ENCODE measurements around the gene OTOG.

The OTOG gene

GRCh38 chr11:17652556-17652955, 105.5 kb downstream of the OTOG start:
- DNase-seq (ENCODE audit: low spot score), result no peak

DNA sequence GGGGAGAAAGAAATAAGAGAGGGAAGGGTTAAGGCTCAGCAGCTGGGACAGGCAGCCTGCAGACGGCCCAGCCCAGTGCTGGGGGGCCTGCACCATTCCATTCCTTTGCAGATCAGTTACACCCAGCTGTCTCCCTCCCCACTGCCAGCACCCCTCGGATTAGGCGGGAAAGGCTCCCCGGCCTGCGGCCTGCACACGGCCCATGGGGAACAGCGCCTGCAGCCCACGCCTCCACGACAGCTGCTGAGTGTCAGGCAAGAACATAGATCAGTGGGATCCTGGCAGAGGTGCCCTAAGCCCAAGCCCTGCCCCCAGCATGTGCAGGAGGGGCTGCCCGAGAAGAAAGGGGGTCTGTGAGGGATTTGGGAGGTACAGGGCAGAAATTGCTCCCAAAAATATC, 106.6 kb downstream of the OTOG start:
- DNase-seq (ENCODE audit: low spot score), result no peak

GRCh38 chr11:17655682-17656081, 108.6 kb downstream of the OTOG start:
- no peak for DNase-seq (ENCODE audit: low spot score)

- no peak for DNase-seq (ENCODE audit: low spot score)
These were observed 111.2 kb downstream of the OTOG start for GRCh38 chr11:17658211-17658610.

DNA sequence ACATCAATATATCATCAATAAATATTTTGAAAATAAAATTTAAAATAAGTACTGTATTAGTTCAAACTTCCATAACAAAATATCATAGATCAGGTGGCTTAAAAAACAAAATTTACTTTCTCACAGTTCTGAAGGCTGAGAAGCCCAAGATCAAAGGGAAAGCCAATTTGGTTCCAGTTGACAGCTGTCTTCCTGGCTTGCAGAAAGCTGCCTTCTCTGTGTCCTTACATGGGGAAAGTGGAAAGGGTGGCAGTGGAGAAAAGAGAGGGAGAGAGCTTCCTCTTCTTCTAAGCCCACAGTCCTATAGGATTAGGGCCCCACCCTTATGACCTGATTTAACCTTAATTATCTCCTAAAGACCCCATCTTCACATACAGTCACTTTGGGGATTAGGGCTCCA, 121.1 kb downstream of the OTOG start:
- no peak for DNase-seq (ENCODE audit: low spot score)

DNA sequence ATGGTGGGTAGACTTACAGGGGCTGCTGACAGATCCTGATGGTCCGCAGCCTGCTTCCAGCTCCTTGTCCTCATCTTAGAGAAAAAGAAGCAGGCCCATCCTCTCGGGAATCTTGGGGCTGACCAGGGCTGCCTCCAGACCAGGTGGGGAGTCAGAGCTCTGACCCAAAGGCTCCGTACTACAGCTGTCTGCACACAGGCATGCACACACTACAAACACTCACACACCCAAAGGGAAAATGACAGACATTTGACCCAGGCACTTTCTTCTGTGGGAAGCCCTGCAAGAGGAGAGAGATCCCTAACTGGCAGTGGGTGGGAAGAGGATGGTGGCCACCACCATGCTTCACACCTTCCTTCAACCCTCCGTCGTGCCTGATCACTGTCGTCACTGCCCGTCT, 125.4 kb downstream of the OTOG start:
- no peak for DNase-seq (ENCODE audit: low spot score)

DNA sequence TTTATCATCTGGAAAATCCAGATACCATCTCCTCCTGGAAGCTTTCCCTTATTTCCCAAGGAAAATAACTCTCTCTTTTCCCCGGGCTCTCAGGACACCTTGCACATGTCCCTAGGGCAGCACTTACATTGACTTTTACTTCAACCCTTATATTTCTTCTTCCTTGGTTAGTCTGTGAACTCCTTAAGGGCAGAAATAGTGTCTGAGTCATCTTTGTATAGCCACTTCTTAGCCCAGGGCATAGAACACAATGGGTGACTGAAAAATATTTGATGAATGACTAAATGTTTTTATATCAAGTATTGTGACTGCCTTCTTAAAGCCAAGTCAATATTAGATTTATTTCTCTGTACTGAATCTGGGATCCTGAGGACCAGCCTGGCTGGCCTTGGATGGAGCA, 126.9 kb downstream of the OTOG start:
- DNase-seq (ENCODE audit: low spot score), result no peak

GRCh38 chr11:17682848-17683247, 135.8 kb downstream of the OTOG start:
- no peak for DNase-seq (ENCODE audit: low spot score)

DNA sequence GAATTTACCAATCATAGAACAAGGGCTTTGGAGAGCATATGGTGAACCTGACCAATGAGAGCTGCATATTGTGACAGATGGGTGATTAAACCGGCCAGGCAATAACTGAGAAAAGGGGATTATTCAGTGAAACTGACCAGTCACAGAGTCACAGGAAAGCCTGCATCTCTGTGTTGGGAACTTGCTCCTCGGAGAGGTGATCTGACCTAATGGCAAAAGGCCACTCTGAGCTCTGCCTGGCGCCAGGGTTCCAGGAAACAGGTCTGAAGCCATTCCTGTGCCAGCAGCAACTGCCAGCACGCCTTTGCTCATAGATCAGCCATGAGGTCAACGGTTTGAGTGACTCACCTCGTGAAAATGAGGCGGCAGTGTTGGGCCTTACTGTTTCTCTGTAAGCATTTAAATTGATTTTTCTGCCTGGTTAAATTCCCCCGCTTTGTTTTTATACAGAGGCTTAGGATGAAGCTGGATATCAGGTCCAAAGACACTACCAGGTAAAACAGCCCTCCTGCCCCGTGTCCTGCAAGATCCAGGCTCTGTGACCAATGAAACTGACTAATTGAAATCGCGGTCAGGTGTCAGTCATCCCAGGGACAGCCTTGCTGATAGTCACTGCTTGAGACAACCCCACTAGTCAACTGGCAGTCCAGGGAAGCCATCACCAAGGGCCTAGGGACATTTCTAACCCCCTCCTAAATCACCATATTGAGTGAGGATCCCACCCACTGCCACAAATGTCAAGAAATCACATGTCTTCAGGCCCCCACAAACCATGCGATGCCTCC, 136.5 kb downstream of the OTOG start:
- DNase-seq (ENCODE audit: low spot score), result peak; percentile 29

DNA sequence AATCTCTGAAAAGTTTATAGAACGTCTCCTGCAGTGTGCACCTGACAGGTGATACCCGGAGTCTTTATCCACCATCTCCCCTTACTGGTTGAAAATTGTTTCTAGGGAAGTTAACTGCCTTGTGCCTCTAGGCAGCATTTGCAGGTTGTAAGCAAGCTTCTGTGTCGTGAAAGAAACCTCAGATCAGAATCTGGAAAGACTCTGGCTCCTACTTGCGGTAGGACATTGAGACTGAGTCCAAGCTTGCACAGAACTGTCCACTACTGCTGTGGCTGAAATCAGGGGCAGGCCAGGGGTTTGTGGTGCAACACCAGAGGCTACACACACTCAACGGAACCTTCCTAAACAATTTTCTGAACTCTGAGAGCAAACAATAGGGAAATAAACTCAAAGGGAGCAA, 137.5 kb downstream of the OTOG start:
- DNase-seq (ENCODE audit: low spot score), result no peak

GRCh38 chr11:17686231-17686980, 139.3 kb downstream of the OTOG start:
- no peak for DNase-seq (ENCODE audit: low spot score)

GRCh38 chr11:17687946-17688670, 141.0 kb downstream of the OTOG start:
- no peak for DNase-seq (ENCODE audit: low spot score)

DNA sequence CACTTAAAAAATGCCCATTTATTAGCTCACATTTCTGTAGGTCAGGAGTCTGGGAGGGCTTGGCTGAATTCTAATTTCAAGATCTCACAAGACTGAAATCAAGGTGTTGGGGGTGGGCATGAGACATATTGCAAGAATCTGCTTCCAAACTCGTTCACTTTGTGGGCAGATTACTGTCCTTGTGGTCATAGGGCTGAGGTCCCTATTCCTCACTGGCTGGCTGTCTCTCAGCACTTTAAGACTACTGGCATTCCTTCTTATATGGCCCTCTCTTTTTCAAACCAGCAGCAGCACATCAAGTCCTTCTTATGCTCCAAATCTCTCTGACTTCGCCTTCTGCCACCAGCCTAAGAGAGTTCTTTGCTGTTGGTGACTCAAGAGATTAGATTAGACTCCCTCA, 144.5 kb downstream of the OTOG start:
- DNase-seq (ENCODE audit: low spot score), result no peak

DNA sequence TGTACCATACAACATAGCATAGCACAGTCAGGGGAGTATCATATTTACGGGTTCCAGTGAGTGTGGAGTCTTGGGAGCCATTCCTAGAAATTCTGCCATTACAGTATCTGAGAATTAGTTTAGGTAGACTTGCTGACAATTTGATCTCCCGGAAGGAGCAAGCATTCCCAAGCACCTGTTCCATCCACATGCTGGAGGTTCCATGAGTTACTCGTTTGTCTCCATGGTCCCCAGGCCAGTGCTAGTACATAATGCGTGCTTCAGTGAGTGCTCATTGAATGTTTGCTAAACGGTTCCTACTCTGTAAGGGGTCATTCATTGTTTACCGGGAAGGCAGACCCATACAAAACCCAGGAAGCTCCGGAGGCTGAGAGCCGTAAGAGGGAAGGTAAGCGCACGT, 144.9 kb downstream of the OTOG start:
- no peak for DNase-seq (ENCODE audit: low spot score)

GRCh38 chr11:17692931-17693330, 145.9 kb downstream of the OTOG start:
- DNase-seq (ENCODE audit: low spot score), result no peak

GRCh38 chr11:17693531-17693930, 146.5 kb downstream of the OTOG start:
- no peak for DNase-seq (ENCODE audit: low spot score)

DNA sequence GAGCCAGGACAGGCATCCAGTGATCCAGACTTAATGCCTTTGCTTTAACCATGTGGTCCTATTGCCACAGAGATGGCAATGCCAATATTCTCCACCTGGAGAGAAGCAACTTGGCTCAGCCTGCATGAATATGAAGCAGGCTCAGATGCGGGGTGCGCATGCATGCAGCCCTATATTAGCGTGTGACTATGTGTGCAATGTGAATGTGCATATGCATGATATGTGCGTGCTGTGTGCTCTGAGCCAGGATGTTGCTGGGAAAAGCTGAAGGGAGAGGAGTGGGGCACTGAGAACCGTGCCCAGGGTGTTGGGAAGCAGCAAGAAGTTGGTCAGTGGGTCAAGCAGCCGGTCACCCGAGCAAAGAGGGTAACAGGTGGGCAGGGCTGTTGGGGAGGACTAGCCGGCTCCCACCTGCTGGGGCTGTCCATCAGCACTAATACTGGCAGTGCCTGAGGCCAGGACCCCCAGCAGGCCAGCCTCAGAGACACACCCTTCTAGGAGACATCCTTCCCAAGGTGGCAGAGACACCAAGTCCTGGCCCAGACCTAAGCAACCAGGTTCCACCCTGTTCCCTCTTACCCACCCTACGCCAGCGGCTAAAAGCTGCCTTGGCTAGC, 147.5 kb downstream of the OTOG start:
- no peak for DNase-seq (ENCODE audit: low spot score)

- DNase-seq (ENCODE audit: low spot score), result no peak
These were observed 148.7 kb downstream of the OTOG start for GRCh38 chr11:17695454-17696441.

- DNase-seq (ENCODE audit: low spot score), result no peak
These were observed 149.7 kb downstream of the OTOG start for GRCh38 chr11:17696741-17697140.
